Spleen (tissue), 11 donors: ENCODE results near the gene STING1. TPM values are rescaled to one million over a fixed set of nuclear protein-coding genes. Genes with fewer than 3 reads are reported as not detected.
A peak's percentile ranks its signal among the peaks of the same experiment; 100 is the strongest.
"Not testable (repeated sequence)": the region's sequence is repeated elsewhere in the genome, so short reads cannot be mapped to it uniquely, and the experiment has no call there.

Experiments used
- DNase-seq: peaks from one replicate; pipeline ENCODE4 v3.0.0-alpha.2; 2020
- H3K27ac ChIP-seq, 8 donors: fragments of 200-600 bp; sonication (generic) in 7 of 8; 1 replicate in 4 of 8; 2 replicates in 4 of 8; pipeline versions ENCODE4 v1.5.0 to v1.8.0; 2016 to 2021; ENCODE audit warnings: inconsistent platforms in 4 of 8, mild to moderate bottlenecking in 4 of 8, moderate library complexity in 1 of 8
- H3K27me3 ChIP-seq, 7 donors: fragments of 200-600 bp; sonication (generic) in 6 of 7; replicated peaks in 1 of 7; 1 replicate in 4 of 7; 2 replicates in 3 of 7; pipeline versions ENCODE4 v1.5.0 to v1.8.0; 2016 to 2021; ENCODE audit warnings: inconsistent platforms in 3 of 7, mild to moderate bottlenecking in 1 of 7
- H3K36me3 ChIP-seq, 6 donors: fragments of 200-600 bp; sonication (generic) in 5 of 6; 1 replicate in 4 of 6; 2 replicates in 2 of 6; pipeline versions ENCODE4 v1.5.0 to v1.8.0; 2016 to 2021; ENCODE audit warnings: inconsistent platforms in 2 of 6
- H3K4me1 ChIP-seq, 6 donors: fragments of 200-600 bp; sonication (generic) in 5 of 6; 1 replicate in 3 of 6; 2 replicates in 3 of 6; pipeline versions ENCODE4 v1.5.0 to v1.8.0; 2016 to 2021; ENCODE audit warnings: inconsistent platforms in 3 of 6
- H3K4me3 ChIP-seq, 8 donors: fragments of 200-600 bp; sonication (generic) in 7 of 8; 1 replicate in 4 of 8; 2 replicates in 4 of 8; pipeline versions ENCODE4 v1.5.0 to v1.8.0; 2016 to 2021; ENCODE audit warnings: inconsistent platforms in 4 of 8, mild to moderate bottlenecking in 4 of 8, moderate library complexity in 2 of 8
- H3K9me3 ChIP-seq, 8 donors: fragments of 200-600 bp; sonication (generic) in 7 of 8; 1 replicate in 4 of 8; 2 replicates in 4 of 8; pipeline versions ENCODE4 v1.5.0 to v1.8.0; 2016 to 2021; ENCODE audit warnings: inconsistent platforms in 4 of 8
- POLR2A ChIP-seq, 3 donors: fragments of 450-650 bp; IDR thresholded peaks; one replicate each; pipeline ENCODE4 v1.5.1; 2017; ENCODE audit warnings: antibody characterized with exemption in 3 of 3, mild to moderate bottlenecking in 1 of 3
- POLR2AphosphoS5 ChIP-seq, 3 donors: sonication (generic); formaldehyde crosslinking; IDR thresholded peaks; one replicate each; pipeline ENCODE4 v1.5.1; 2017; ENCODE audit warnings: antibody characterized with exemption in 3 of 3
- WGBS, 5 donors: extraction: QIAGEN DNeasy Blood & Tissue Kit in 3 of 5; methylation state at CpG; one replicate each; pipeline versions ENCODE4 v1.1.5 to v1.1.7; 2013 to 2018; 5-methylcytosine and 5-hydroxymethylcytosine counted together
- intact Hi-C: fragments of 100-400 bp; cut with DNase I; formaldehyde crosslinking; loops from one replicate; pipeline ENCODE4 v1.15.0; 2023; ENCODE audit warnings: low total_unique reads
- polyA plus RNA-seq, 3 donors: library from polyadenylated mRNA; stranded (reverse); fragments of 200-250 nt; gene quantifications; one replicate each; pipeline ENCODE4 v1.2.1, GENCODE V29; 2013
- total RNA-seq, 7 donors: library from RNA; depleted of rRNA in 3 of 7; stranded (reverse); fragments of >200 nt in 3 of 7; fragmentation: NEBNext Ultra II Directional in 4 of 7; extraction: Animal tissue kit (Norgen Biotek cat#: 25700) in 4 of 7; gene quantifications; one replicate each; pipeline versions ENCODE4 v1.1.0 to v1.2.1, GENCODE V29; 2016 to 2021
- TF ChIP-seq, protein P1 (sequence below), 11 experiments: fragments of 200-600 bp in 7 of 11; fragments of 450-650 bp in 4 of 11; sonication (generic) in 4 of 11; IDR thresholded peaks in 8 of 11; conservative IDR thresholded peaks in 3 of 11; 1 replicate in 7 of 11; 2 replicates in 4 of 11; pipeline versions ENCODE4 v1.4.0 to v1.8.0; 2016 to 2021; ENCODE audit warnings: antibody characterized with exemption in 11 of 11, inconsistent platforms in 4 of 11, mild to moderate bottlenecking in 1 of 11
- donor health status: healthy with polysubstance abuse.
- donor health status: DM: no; HTN: no; CAD: no; lungs with moderate emphysema.
- donor health status: DM: no; HTN: no; CAD: no.
- donor health status: Bipolar disorder and iron deficiency.
- donor health status: healthy.
- donor health status: DM: no; HTN: no; CAD: no.
- donor health status: DM: yes; HTN: yes; CAD: no.

STING1 gene
- total and polyA plus RNA-seq, 10 donors: 24.2 to 166 (median 104) TPM

DNA sequence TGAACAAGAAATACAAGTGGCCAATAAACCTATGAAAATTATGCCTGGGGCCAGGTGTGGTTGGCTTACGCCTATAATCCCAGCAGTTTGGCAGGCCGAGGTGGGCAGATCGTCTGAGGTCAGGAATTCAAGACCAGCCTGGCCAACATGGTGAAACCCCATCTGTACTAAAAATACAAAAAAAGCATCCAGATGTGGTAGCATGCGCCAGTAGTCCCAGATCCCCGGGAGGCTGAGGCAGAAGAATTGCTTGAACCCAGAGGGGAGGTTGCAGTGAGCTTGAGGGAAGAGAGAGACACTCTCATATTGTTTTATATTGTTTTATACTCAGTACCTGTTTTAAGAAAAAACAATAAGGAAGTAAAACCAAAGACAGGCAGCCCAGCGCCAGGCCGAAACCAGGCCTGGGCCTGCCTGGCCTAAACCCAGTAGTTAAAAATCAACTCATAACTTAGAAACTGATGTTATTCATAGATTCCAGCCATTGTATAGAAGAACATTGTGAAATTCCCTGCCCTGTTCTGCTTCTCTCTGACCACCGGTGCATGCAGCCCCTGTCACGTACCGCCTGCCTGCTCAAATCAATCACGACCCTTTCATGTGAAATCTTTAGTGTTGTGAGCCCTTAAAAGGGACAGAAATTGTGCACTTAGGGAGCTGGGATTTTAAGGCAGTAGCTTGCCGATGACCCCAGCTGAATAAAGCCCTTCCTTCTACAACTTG is 43.2 kb upstream of the STING1 start:
- H3K36me3 ChIP-seq, H3K4me3 ChIP-seq, H3K9me3 ChIP-seq, intact Hi-C loops, H3K27me3 ChIP-seq: not testable (repeated sequence)
- DNase-seq: peak; percentile 69
- H3K27ac ChIP-seq: peak overlapping the region in 5 of 8 donors; percentile 13 to 61 (median 20)
- 79 to 84% (median 83%) methylated on average over 12 of the region's 12 CpGs for WGBS, 5 donors
- peaks cover 0 to 11% (median 0%) of the 10 kb centered on the region in 6 donors for H3K4me1 ChIP-seq

- TF ChIP-seq, protein P1, sequence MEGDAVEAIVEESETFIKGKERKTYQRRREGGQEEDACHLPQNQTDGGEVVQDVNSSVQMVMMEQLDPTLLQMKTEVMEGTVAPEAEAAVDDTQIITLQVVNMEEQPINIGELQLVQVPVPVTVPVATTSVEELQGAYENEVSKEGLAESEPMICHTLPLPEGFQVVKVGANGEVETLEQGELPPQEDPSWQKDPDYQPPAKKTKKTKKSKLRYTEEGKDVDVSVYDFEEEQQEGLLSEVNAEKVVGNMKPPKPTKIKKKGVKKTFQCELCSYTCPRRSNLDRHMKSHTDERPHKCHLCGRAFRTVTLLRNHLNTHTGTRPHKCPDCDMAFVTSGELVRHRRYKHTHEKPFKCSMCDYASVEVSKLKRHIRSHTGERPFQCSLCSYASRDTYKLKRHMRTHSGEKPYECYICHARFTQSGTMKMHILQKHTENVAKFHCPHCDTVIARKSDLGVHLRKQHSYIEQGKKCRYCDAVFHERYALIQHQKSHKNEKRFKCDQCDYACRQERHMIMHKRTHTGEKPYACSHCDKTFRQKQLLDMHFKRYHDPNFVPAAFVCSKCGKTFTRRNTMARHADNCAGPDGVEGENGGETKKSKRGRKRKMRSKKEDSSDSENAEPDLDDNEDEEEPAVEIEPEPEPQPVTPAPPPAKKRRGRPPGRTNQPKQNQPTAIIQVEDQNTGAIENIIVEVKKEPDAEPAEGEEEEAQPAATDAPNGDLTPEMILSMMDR (IDR thresholded peaks at IDR 0.05 in 8 of 11, conservative IDR thresholded peaks at IDR 0.05 in 3 of 11): no peak
- no peak for TF ChIP-seq POLR2AphosphoS5 (IDR thresholded peaks at IDR 0.05)
- no peak for TF ChIP-seq POLR2A (IDR thresholded peaks at IDR 0.05)
- Histone ChIP-seq H3K9me3 (peaks cover 0 to 2% (median 0%) of the 10 kb centered on the region in 8 donors), H3K36me3 (no peaks in the 10 kb centered on the region), H3K27ac (peak overlapping the region in 3 of 8 donors; percentile 20 to 61 (median 49)), H3K4me3 (no peak overlapping the region), H3K4me1 (peaks cover 0 to 11% (median 0%) of the 10 kb centered on the region in 6 donors), H3K27me3 (no peaks in the 10 kb centered on the region)
- WGBS, 5 donors: 51 to 60% (median 53%) methylated on average over 2 of the region's 2 CpGs
- intact Hi-C loops: no loop called here
- DNase-seq: peak; percentile 6
These were observed 42.5 kb upstream of the STING1 start for GRCh38 chr5:139524940-139525585.

- Histone ChIP-seq H3K27ac (no peak overlapping the region), H3K4me1 (peaks cover 0 to 11% (median 0%) of the 10 kb centered on the region in 6 donors), H3K36me3 (no peaks in the 10 kb centered on the region), H3K27me3 (no peaks in the 10 kb centered on the region), H3K9me3 (no peaks in the 10 kb centered on the region), H3K4me3 (no peak overlapping the region)
- TF ChIP-seq, protein P1 (IDR thresholded peaks at IDR 0.05 in 8 of 11, conservative IDR thresholded peaks at IDR 0.05 in 3 of 11): no peak
- TF ChIP-seq POLR2A (IDR thresholded peaks at IDR 0.05) (no peak), POLR2AphosphoS5 (IDR thresholded peaks at IDR 0.05) (no peak)
- intact Hi-C loops: no loop called here
- 74 to 84% (median 82%) methylated on average over 4 of the region's 4 CpGs for WGBS, 5 donors
- no peak for DNase-seq
These were observed 41.9 kb upstream of the STING1 start for GRCh38 chr5:139524446-139524845.

DNA sequence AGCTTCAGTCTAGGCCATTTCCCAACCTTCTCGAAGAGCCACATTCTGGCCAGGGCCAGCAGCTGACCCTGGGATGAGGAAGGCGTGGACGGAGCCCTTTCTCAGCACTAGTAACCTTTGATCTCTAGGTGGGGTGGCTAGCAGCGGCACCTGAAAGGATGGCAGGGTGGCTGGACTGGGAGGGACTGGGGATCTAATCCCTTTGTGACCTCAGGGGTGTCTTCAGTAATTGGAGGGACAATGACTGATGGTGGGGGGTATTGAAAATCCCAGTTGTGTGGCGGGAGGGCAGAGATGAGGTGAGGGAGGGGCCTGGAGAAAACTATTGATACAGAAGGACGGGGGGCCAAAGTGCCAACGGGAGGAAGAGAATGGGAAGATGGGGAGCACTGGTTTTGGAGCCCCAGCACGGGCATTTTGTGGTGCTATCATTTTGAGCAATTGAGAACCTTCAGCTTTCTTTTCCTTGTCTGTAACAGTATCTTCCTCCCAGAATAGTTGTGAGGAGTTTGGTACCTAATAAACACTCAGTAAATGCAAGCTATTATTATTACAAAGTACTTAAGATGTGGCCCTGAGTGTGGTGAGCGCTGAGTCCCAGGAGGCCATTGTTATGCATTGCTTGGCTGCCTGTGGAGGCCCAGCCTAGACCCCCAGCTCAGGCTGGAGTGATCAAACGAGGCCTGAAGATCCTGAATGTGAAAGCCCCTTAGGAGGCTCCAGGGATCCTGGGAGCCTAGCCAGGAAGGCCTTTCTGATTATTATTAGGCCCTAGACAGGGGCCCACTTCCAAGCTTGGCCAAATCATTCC is 41.3 kb upstream of the STING1 start:
- intact Hi-C loops: no loop called here
- Histone ChIP-seq H3K9me3 (no peaks in the 10 kb centered on the region), H3K27me3 (no peaks in the 10 kb centered on the region), H3K27ac (no peak overlapping the region), H3K4me1 (peaks cover 0 to 11% (median under 1%) of the 10 kb centered on the region in 6 donors), H3K4me3 (no peak overlapping the region), H3K36me3 (no peaks in the 10 kb centered on the region)
- DNase-seq: peak; percentile 24
- TF ChIP-seq, protein P1 (IDR thresholded peaks at IDR 0.05 in 8 of 11, conservative IDR thresholded peaks at IDR 0.05 in 3 of 11): no peak
- TF ChIP-seq POLR2A (IDR thresholded peaks at IDR 0.05) (no peak), POLR2AphosphoS5 (IDR thresholded peaks at IDR 0.05) (no peak)
- WGBS, 5 donors: 69 to 81% (median 80%) methylated on average over 10 of the region's 10 CpGs
